GM23338 (cell line): ENCODE measurements around the gene CACNA2D4. TPM values are rescaled to one million over a fixed set of nuclear protein-coding genes. Genes with fewer than 3 reads are reported as not detected.

ENCODE experiments used
- ATAC-seq: fragments of 200-7000 bp; cut with Tn5 transposase; 3 replicates; pipeline ENCODE4 v1.9.1; 2020
- DNase-seq: peaks from one replicate; pipeline ENCODE4 v3.0.0-alpha.2; 2015; ENCODE audit warnings: low spot score
- H2AFZ ChIP-seq: fragments of 200-600 bp; sonication (generic); 2 replicates; pipeline ENCODE4 v1.8.0; 2016; ENCODE audit warnings: antibody characterized with exemption, mild to moderate bottlenecking, moderate library complexity
- H3F3A ChIP-seq: fragments of 200-600 bp; sonication (generic); replicated peaks from 2 replicates; pipeline ENCODE4 v1.8.0; 2017; ENCODE audit warnings: antibody characterized with exemption, mixed run types, low read depth
- H3K27ac ChIP-seq: fragments of 200-600 bp; sonication (generic); 2 replicates; pipeline ENCODE4 v1.6.1; 2016; ENCODE audit warnings: low read depth
- H3K27me3 ChIP-seq: fragments of 200-600 bp; sonication (generic); 2 replicates; pipeline ENCODE4 v1.8.0; 2016; ENCODE audit warnings: mild to moderate bottlenecking, mixed run types, moderate library complexity; ENCODE audit not compliant: insufficient read depth
- H3K36me3 ChIP-seq: fragments of 200-600 bp; sonication (generic); 2 replicates; pipeline ENCODE4 v1.8.0; 2016; ENCODE audit warnings: mild to moderate bottlenecking; ENCODE audit not compliant: insufficient read depth
- H3K4me1 ChIP-seq: fragments of 200-600 bp; sonication (generic); 2 replicates; pipeline ENCODE4 v1.8.0; 2016; ENCODE audit warnings: mild to moderate bottlenecking, moderate library complexity; ENCODE audit not compliant: insufficient read depth
- H3K4me2 ChIP-seq: fragments of 200-600 bp; sonication (generic); 2 replicates; pipeline ENCODE4 v1.7.1; 2017; ENCODE audit warnings: mixed run types
- H3K4me3 ChIP-seq: fragments of 200-600 bp; sonication (generic); 2 replicates; pipeline ENCODE4 v1.6.1; 2016; ENCODE audit warnings: mixed run types
- H3K79me2 ChIP-seq: fragments of 200-600 bp; sonication (generic); replicated peaks from 2 replicates; pipeline ENCODE4 v1.8.0; 2017; ENCODE audit warnings: mild to moderate bottlenecking; ENCODE audit not compliant: insufficient read depth
- H3K9me2 ChIP-seq: fragments of 200-600 bp; sonication (generic); 2 replicates; pipeline ENCODE4 v1.8.0; 2017; ENCODE audit not compliant: insufficient read depth
- H4K20me1 ChIP-seq: fragments of 200-600 bp; sonication (generic); replicated peaks from 2 replicates; pipeline ENCODE4 v1.8.0; 2017; ENCODE audit warnings: mild to moderate bottlenecking; ENCODE audit not compliant: insufficient read depth
- H3K27ac Mint-ChIP-seq: 2 replicates; pipeline ENCODE4 v1.8.0; 2020; ENCODE audit warnings: inconsistent platforms, mild to moderate bottlenecking, moderate library complexity, mixed read lengths
- H3K27me3 Mint-ChIP-seq: 3 replicates; pipeline ENCODE4 v1.8.0; 2022; ENCODE audit warnings: low read depth, mild to moderate bottlenecking, moderate library complexity, mixed read lengths, inconsistent platforms; ENCODE audit not compliant: insufficient read depth, poor library complexity
- H3K36me3 Mint-ChIP-seq: 3 replicates; pipeline ENCODE4 v1.8.0; 2021; ENCODE audit warnings: low read depth, mild to moderate bottlenecking, inconsistent platforms, moderate library complexity, mixed read lengths
- H3K4me1 Mint-ChIP-seq: 3 replicates; pipeline ENCODE4 v1.8.0; 2020; ENCODE audit warnings: mild to moderate bottlenecking, inconsistent platforms, mixed read lengths
- H3K4me3 Mint-ChIP-seq: 3 replicates; pipeline ENCODE4 v1.8.0; 2021; ENCODE audit warnings: moderate library complexity, mild to moderate bottlenecking, inconsistent platforms, mixed read lengths
- H3K9me3 Mint-ChIP-seq: 3 replicates; pipeline ENCODE4 v1.8.0; 2020; ENCODE audit warnings: moderate library complexity, mild to moderate bottlenecking, inconsistent platforms, mixed read lengths
- CREB1 ChIP-seq: fragments of 250-450 bp; sonication (Bioruptor Pico); IDR thresholded peaks from 2 replicates; pipeline ENCODE4 v1.5.0; 2020; ENCODE audit warnings: low read depth, mild to moderate bottlenecking, moderate library complexity
- CTCF ChIP-seq, 2 experiments: fragments of 200-600 bp in 1 of 2; sonication (generic) in 1 of 2; conservative IDR thresholded peaks; 2 replicates each; pipeline versions ENCODE4 v1.5.1 to v1.6.1; 2016 to 2017; ENCODE audit warnings: antibody characterized with exemption in 2 of 2, low read depth in 2 of 2, mild to moderate bottlenecking in 2 of 2, moderate library complexity in 1 of 2
- ETS1 ChIP-seq: IDR thresholded peaks from 2 replicates; pipeline ENCODE4 v1.6.1; 2016; ENCODE audit warnings: antibody characterized with exemption
- EZH2 ChIP-seq: fragments of 200-600 bp; sonication (generic); IDR thresholded peaks from one replicate; pipeline ENCODE4 v1.8.0; 2017; ENCODE audit warnings: antibody characterized with exemption, mild to moderate bottlenecking, low read depth; ENCODE audit not compliant: unreplicated experiment
- JUNB ChIP-seq: IDR thresholded peaks from one replicate; pipeline ENCODE4 v1.6.1; 2016; ENCODE audit warnings: antibody characterized with exemption; ENCODE audit not compliant: unreplicated experiment
- NANOG ChIP-seq: IDR thresholded peaks from 2 replicates; pipeline ENCODE4 v1.6.1; 2016; ENCODE audit warnings: antibody characterized with exemption, borderline replicate concordance
- ZNF114 ChIP-seq: fragments of 250-450 bp; sonication (Bioruptor Pico); IDR thresholded peaks from 2 replicates; pipeline ENCODE4 v1.5.0; 2020; ENCODE audit warnings: mild to moderate bottlenecking, moderate library complexity
- ZNF331 ChIP-seq: fragments of 250-450 bp; sonication (Bioruptor Pico); IDR thresholded peaks from 2 replicates; pipeline ENCODE4 v1.5.0; 2020; ENCODE audit warnings: low read depth, mild to moderate bottlenecking, moderate library complexity
- ZNF462 ChIP-seq: fragments of 250-450 bp; sonication (Bioruptor Pico); IDR thresholded peaks from 2 replicates; pipeline ENCODE4 v1.5.0; 2020; ENCODE audit warnings: mild to moderate bottlenecking, moderate library complexity
- polyA plus RNA-seq: library from polyadenylated mRNA; unstranded; fragments of >200 nt; fragmentation: Nextera tagmentation; extraction: Ambion mirVana; gene quantifications from 2 replicates; pipeline ENCODE4 v1.2.1, GENCODE V29; 2016
- total RNA-seq: library from RNA; depleted of rRNA; stranded (reverse); fragments of >200 nt; shearing (Covaris generic); gene quantifications from 2 replicates; pipeline ENCODE4 v1.2.3, GENCODE V29; 2014

The CACNA2D4 gene
- total and polyA plus RNA-seq, 2 experiments from 2014 or later, result 0.07 to 0.24 TPM

GRCh38 chr12:1815814-1816729 is 102.4 kb downstream of the CACNA2D4 start (continued):
- TF ChIP-seq ZNF462 (CRISPR knock-in tag) (no peak), EZH2 (no peak), ZNF331 (CRISPR knock-in tag) (no peak), ZNF114 (CRISPR knock-in tag) (no peak), CREB1 (CRISPR knock-in tag) (no peak), ETS1 (no peak)

GRCh38 chr12:1815108-1815507 is 103.3 kb downstream of the CACNA2D4 start:
- TF ChIP-seq CREB1 (CRISPR knock-in tag) (no peak), JUNB (no peak), EZH2 (no peak), CTCF (conservative IDR thresholded peaks at IDR 0.05; ENCODE audit: low read depth in 2 of 2) (no peak), ETS1 (no peak), ZNF331 (CRISPR knock-in tag) (no peak), NANOG (no peak)
- no peaks in the 10 kb centered on the region for H3K4me1 ChIP-seq
- Mint-ChIP-seq H3K27ac (no peak overlapping the region), H3K9me3 (no peaks in the 10 kb centered on the region; the same call in 1 of the 3 replicates), H3K36me3 (no peaks in the 10 kb centered on the region), H3K27me3 (peaks cover 19% of the 10 kb centered on the region), H3K4me3 (no peak overlapping the region), H3K4me1 (peaks cover 8% of the 10 kb centered on the region)
- no peaks in the 10 kb centered on the region for H3F3A ChIP-seq
- H3K79me2 ChIP-seq, result no peaks in the 10 kb centered on the region
- no peak overlapping the region for H2AFZ ChIP-seq
- no peaks in the 10 kb centered on the region for H3K36me3 ChIP-seq
- ATAC-seq (no peak), DNase-seq (no peak)
- no peak overlapping the region for H3K4me2 ChIP-seq
- no peak overlapping the region for H3K27ac ChIP-seq
- no peaks in the 10 kb centered on the region for H4K20me1 ChIP-seq
- no peaks in the 10 kb centered on the region for H3K9me2 ChIP-seq
- peaks cover 7% of the 10 kb centered on the region; the same call in 1 of the 2 replicates for H3K27me3 ChIP-seq
- no peak overlapping the region for H3K4me3 ChIP-seq
